Panc1 (cell line): ENCODE results near the gene PHTF2. TPM values are rescaled to one million over a fixed set of nuclear protein-coding genes. Genes with fewer than 3 reads are reported as not detected.

Experiments
- ATAC-seq: fragments of 200-7000 bp; cut with Tn5 transposase; 2 replicates; pipeline ENCODE4 v1.9.1; 2020; ENCODE audit warnings: mild to moderate bottlenecking, moderate library complexity
- BruUV-seq: library from RNA; stranded (reverse); fragments of 400-500 nt; replicated peaks from 2 replicates; lab custom pipeline; 2021; lab: Mats Ljungman, UMichigan
- CTCF ChIA-PET: fragments of 300-600 bp; sonication (Branson Sonifier 250); formaldehyde crosslinking; loops from one replicate; lab custom pipeline; 2022; ENCODE audit warnings: antibody characterized with exemption; lab: Charles Lee
- POLR2A ChIA-PET: fragments of 300-600 bp; sonication (Branson Sonifier 250); formaldehyde crosslinking; loops from one replicate; lab custom pipeline; 2022; ENCODE audit warnings: antibody characterized with exemption; lab: Charles Lee
- DNase-seq: peaks from one replicate; pipeline ENCODE4 v3.0.0-alpha.2; 2010; ENCODE audit warnings: low read depth, low spot score
- H3K27ac ChIP-seq: 2 replicates; pipeline ENCODE4 v1.5.1; 2011; ENCODE audit warnings: mild to moderate bottlenecking, low read length, inconsistent platforms
- H3K27me3 ChIP-seq: fragments of 200-500 bp; sonication (Bioruptor generic); 2 replicates; pipeline ENCODE4 v1.6.0; 2014; ENCODE audit warnings: low read length, inconsistent platforms; ENCODE audit not compliant: control insufficient read depth, insufficient read depth
- H3K36me3 ChIP-seq: fragments of 200-500 bp; sonication (Bioruptor generic); 2 replicates; pipeline ENCODE4 v1.5.1; 2014; ENCODE audit warnings: inconsistent platforms, mild to moderate bottlenecking, low read length, moderate library complexity; ENCODE audit not compliant: control insufficient read depth, insufficient read depth
- H3K4me1 ChIP-seq: 2 replicates; pipeline ENCODE4 v1.5.1; 2011; ENCODE audit warnings: inconsistent platforms, mild to moderate bottlenecking, low read length, moderate library complexity; ENCODE audit not compliant: control insufficient read depth, insufficient read depth
- H3K4me3 ChIP-seq, 2 experiments: 2 replicates each; pipeline ENCODE4 v1.5.1; 2011 to 2012; ENCODE audit warnings: low read depth in 2 of 2, low read length in 2 of 2, mild to moderate bottlenecking in 2 of 2, inconsistent platforms in 1 of 2, moderate library complexity in 1 of 2
- H3K9me3 ChIP-seq: fragments of 200-500 bp; sonication (Bioruptor generic); 2 replicates; pipeline ENCODE4 v1.5.1; 2014; ENCODE audit warnings: low read depth, mild to moderate bottlenecking, inconsistent platforms, low read length, moderate library complexity; ENCODE audit not compliant: control insufficient read depth, insufficient read depth
- CTCF ChIP-seq: fragments of 450-650 bp; IDR thresholded peaks from 2 replicates; pipeline ENCODE4 v1.5.1; 2017; ENCODE audit warnings: mild to moderate bottlenecking
- POLR2AphosphoS5 ChIP-seq: IDR thresholded peaks from 2 replicates; pipeline ENCODE4 v1.6.1; 2012; ENCODE audit warnings: mild to moderate bottlenecking, low read depth, low read length, moderate library complexity
- SIN3A ChIP-seq: IDR thresholded peaks from 2 replicates; pipeline ENCODE4 v1.6.1; 2012; ENCODE audit warnings: low read depth, mild to moderate bottlenecking, low read length, moderate library complexity, borderline replicate concordance; ENCODE audit not compliant: insufficient read depth
- TCF7L2 ChIP-seq: IDR thresholded peaks from 2 replicates; pipeline ENCODE4 v1.6.1; 2011; ENCODE audit warnings: mild to moderate bottlenecking, low read depth, low read length, inconsistent platforms
- in situ Hi-C: cut with HindIII; loops from 2 replicates; pipeline ENCODE4 v1.10.0; 2016; ENCODE audit warnings: low sequenced_read_pairs, low pct_unique_long_range_greater_than_20kb
- intact Hi-C: fragments of 100-400 bp; cut with micrococcal nuclease; formaldehyde crosslinking; loops from one replicate; pipeline ENCODE4 v1.10.0; 2022; ENCODE audit not compliant: unreplicated experiment
- total RNA-seq: library from RNA; stranded (reverse); gene quantifications from one replicate; pipeline ENCODE4 v1.2.1, GENCODE V29; 2021; ENCODE audit not compliant: unreplicated experiment
- TF ChIP-seq, protein P1 (sequence below), 2 experiments: IDR thresholded peaks; 2 replicates each; pipeline ENCODE4 v1.6.1; 2011 to 2012; ENCODE audit warnings: low read depth in 2 of 2, control low read depth in 1 of 2, low read length in 1 of 2, mild to moderate bottlenecking in 1 of 2, moderate library complexity in 1 of 2; ENCODE audit not compliant: insufficient read depth in 1 of 2

PHTF2 gene
- total RNA-seq, 1 experiment from 2014 or later, result 61.5 TPM

- TF ChIP-seq TCF7L2 (no peak), CTCF (no peak), POLR2AphosphoS5 (no peak), SIN3A (no peak)
- TF ChIP-seq, protein P1, sequence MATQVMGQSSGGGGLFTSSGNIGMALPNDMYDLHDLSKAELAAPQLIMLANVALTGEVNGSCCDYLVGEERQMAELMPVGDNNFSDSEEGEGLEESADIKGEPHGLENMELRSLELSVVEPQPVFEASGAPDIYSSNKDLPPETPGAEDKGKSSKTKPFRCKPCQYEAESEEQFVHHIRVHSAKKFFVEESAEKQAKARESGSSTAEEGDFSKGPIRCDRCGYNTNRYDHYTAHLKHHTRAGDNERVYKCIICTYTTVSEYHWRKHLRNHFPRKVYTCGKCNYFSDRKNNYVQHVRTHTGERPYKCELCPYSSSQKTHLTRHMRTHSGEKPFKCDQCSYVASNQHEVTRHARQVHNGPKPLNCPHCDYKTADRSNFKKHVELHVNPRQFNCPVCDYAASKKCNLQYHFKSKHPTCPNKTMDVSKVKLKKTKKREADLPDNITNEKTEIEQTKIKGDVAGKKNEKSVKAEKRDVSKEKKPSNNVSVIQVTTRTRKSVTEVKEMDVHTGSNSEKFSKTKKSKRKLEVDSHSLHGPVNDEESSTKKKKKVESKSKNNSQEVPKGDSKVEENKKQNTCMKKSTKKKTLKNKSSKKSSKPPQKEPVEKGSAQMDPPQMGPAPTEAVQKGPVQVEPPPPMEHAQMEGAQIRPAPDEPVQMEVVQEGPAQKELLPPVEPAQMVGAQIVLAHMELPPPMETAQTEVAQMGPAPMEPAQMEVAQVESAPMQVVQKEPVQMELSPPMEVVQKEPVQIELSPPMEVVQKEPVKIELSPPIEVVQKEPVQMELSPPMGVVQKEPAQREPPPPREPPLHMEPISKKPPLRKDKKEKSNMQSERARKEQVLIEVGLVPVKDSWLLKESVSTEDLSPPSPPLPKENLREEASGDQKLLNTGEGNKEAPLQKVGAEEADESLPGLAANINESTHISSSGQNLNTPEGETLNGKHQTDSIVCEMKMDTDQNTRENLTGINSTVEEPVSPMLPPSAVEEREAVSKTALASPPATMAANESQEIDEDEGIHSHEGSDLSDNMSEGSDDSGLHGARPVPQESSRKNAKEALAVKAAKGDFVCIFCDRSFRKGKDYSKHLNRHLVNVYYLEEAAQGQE (IDR thresholded peaks at IDR 0.05; ENCODE audit: insufficient read depth in 1 of 2, low read depth in 2 of 2, low read length in 1 of 2), result no peak
These were observed 6.6 kb upstream of the PHTF2 start for GRCh38 chr7:77791956-77792355.

DNA sequence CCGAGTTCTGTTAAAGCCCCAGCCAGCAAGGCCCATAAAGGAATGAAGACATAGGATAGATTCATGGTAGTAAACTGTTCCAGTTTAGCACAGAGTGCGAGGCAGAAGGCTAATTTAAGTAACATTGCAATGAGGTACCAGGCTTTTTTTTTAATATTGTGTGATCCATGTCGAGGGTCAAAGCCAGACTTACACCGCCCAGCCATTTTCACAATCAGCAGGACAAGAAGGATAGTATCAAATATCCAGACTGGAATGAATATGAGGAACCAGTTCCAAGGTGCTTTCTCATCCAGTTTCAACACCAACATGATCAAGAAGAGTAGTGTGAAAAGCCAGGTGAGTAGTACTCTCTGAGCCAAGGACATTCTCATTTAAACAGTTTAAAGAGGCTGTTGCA is 4.6 kb upstream of the PHTF2 start:
- H3K4me3 ChIP-seq, result no peak overlapping the region
- no peaks in the 10 kb centered on the region for H3K27me3 ChIP-seq
- no peaks in the 10 kb centered on the region for H3K9me3 ChIP-seq
- H3K4me1 ChIP-seq, result peaks cover 20% of the 10 kb centered on the region; the same call in 1 of the 2 replicates
- H3K36me3 ChIP-seq, result no peaks in the 10 kb centered on the region; the same call in 1 of the 2 replicates
- ATAC-seq, result no peak
- in situ Hi-C loops (no loop called here), intact Hi-C loops (loop anchor here (10.0 kb wide), 1 partner anchor 141 kb away; no protein-coding TSS in a partner anchor)
- TF ChIP-seq, protein P1 (IDR thresholded peaks at IDR 0.05; ENCODE audit: insufficient read depth in 1 of 2, low read depth in 2 of 2, low read length in 1 of 2), result no peak
- TF ChIP-seq POLR2AphosphoS5 (no peak), CTCF (no peak), TCF7L2 (no peak), SIN3A (no peak)
- DNase-seq, result no peak
- H3K27ac ChIP-seq, result no peak overlapping the region
- BruUV-seq, result no TSS peak
- POLR2A ChIA-PET, result no interaction called here
- CTCF ChIA-PET, result no interaction called here

More at GRCh38 chr7:77791956-77792355, 6.6 kb upstream of the PHTF2 start:
- Histone ChIP-seq H3K27ac (no peak overlapping the region), H3K27me3 (no peaks in the 10 kb centered on the region), H3K36me3 (no peaks in the 10 kb centered on the region), H3K4me1 (peaks cover 20% of the 10 kb centered on the region; the same call in 1 of the 2 replicates), H3K4me3 (no peak overlapping the region), H3K9me3 (no peaks in the 10 kb centered on the region)
- POLR2A ChIA-PET, result no interaction called here
- ATAC-seq (no peak), DNase-seq (no peak)
- in situ Hi-C loops (no loop called here), intact Hi-C loops (loop anchor here (10.0 kb wide), 1 partner anchor 143 kb away; no protein-coding TSS in a partner anchor)
- CTCF ChIA-PET, result no interaction called here
- no TSS peak for BruUV-seq
